Neural cell (in vitro differentiated cells): Measurements from ENCODE around the gene JAKMIP3. TPM values are rescaled to one million over a fixed set of nuclear protein-coding genes. Genes with fewer than 3 reads are reported as not detected.

Source experiments
- H2AFZ ChIP-seq: fragments of 200-600, 300-800 bp; sonication (generic), shearing (Covaris generic); 2 replicates; pipeline ENCODE4 v1.6.0; 2014; ENCODE audit warnings: low read depth, mild to moderate bottlenecking, antibody characterized with exemption, low read length, moderate library complexity
- H3F3A ChIP-seq: fragments of 200-600 bp; shearing (Covaris generic); 2 replicates; pipeline ENCODE4 v1.6.1; 2016; ENCODE audit warnings: mild to moderate bottlenecking, moderate library complexity, mixed read lengths, antibody characterized with exemption, low read length; ENCODE audit not compliant: insufficient read depth, poor library complexity, severe bottlenecking
- H3K27ac ChIP-seq: fragments of 200-600, 300-800 bp; sonication (generic), shearing (Covaris generic); 2 replicates; pipeline ENCODE4 v1.5.1; 2014; ENCODE audit warnings: mild to moderate bottlenecking, low read length, moderate library complexity
- H3K27me3 ChIP-seq: fragments of 300-800, 200-600 bp; sonication (generic), shearing (Covaris generic); 2 replicates; pipeline ENCODE4 v1.6.0; 2014; ENCODE audit warnings: mild to moderate bottlenecking, low read depth, low read length, moderate library complexity; ENCODE audit not compliant: insufficient read depth
- H3K36me3 ChIP-seq: fragments of 300-800, 200-600 bp; sonication (generic), shearing (Covaris generic); 2 replicates; pipeline ENCODE4 v1.5.1; 2014; ENCODE audit warnings: mild to moderate bottlenecking, antibody characterized with exemption, low read length, moderate library complexity; ENCODE audit not compliant: insufficient read depth
- H3K4me2 ChIP-seq: fragments of 300-800, 200-600 bp; sonication (generic), shearing (Covaris generic); 2 replicates; pipeline ENCODE4 v1.6.0; 2014; ENCODE audit warnings: mild to moderate bottlenecking, low read length
- H3K4me3 ChIP-seq: fragments of 300-800, 200-600 bp; sonication (generic), shearing (Covaris generic); 2 replicates; pipeline ENCODE4 v1.5.1; 2014; ENCODE audit warnings: mild to moderate bottlenecking, low read length, moderate library complexity
- H3K79me2 ChIP-seq: fragments of 200-600 bp; shearing (Covaris generic); replicated peaks from 2 replicates; pipeline ENCODE4 v1.6.0; 2014; ENCODE audit warnings: mild to moderate bottlenecking, low read length, moderate library complexity; ENCODE audit not compliant: insufficient read depth
- H3K9ac ChIP-seq: fragments of 300-800, 200-600 bp; sonication (generic), shearing (Covaris generic); 2 replicates; pipeline ENCODE4 v1.6.1; 2016; ENCODE audit warnings: mild to moderate bottlenecking, low read length, mixed read lengths
- H3K9me2 ChIP-seq: fragments of 200-600 bp; shearing (Covaris generic); 2 replicates; pipeline ENCODE4 v1.6.1; 2016; ENCODE audit warnings: mild to moderate bottlenecking, low read length, mixed read lengths; ENCODE audit not compliant: insufficient read depth
- H3K9me3 ChIP-seq: fragments of 200-600, 300-800 bp; sonication (generic), shearing (Covaris generic); 2 replicates; pipeline ENCODE4 v1.6.1; 2016; ENCODE audit warnings: mild to moderate bottlenecking, mixed run types, low read length, moderate library complexity, mixed read lengths
- H4K20me1 ChIP-seq: fragments of 200-600 bp; shearing (Covaris generic); 2 replicates; pipeline ENCODE4 v1.6.1; 2016; ENCODE audit warnings: mild to moderate bottlenecking, mixed run types; ENCODE audit not compliant: insufficient read depth
- CTCF ChIP-seq: fragments of 450-650 bp; IDR thresholded peaks from 2 replicates; pipeline ENCODE4 v1.5.1; 2014; ENCODE audit warnings: antibody characterized with exemption, mild to moderate bottlenecking, moderate library complexity; ENCODE audit not compliant: poor library complexity, severe bottlenecking
- EP300 ChIP-seq: fragments of 450-650 bp; conservative IDR thresholded peaks from 2 replicates; pipeline ENCODE4 v1.6.1; 2014; ENCODE audit warnings: antibody characterized with exemption, mild to moderate bottlenecking, moderate library complexity; ENCODE audit not compliant: poor library complexity, severe bottlenecking
- EZH2 ChIP-seq: fragments of 200-600, 300-800 bp; shearing (Covaris generic), sonication (generic); IDR thresholded peaks from 2 replicates; pipeline ENCODE4 v1.6.1; 2014; ENCODE audit warnings: antibody characterized with exemption, low read length, borderline replicate concordance, mild to moderate bottlenecking; ENCODE audit not compliant: insufficient read depth, poor library complexity, severe bottlenecking
- MXI1 ChIP-seq: fragments of 450-650 bp; conservative IDR thresholded peaks from 2 replicates; pipeline ENCODE4 v1.6.1; 2014; ENCODE audit warnings: antibody characterized with exemption, mild to moderate bottlenecking; ENCODE audit not compliant: poor library complexity, severe bottlenecking
- POLR2AphosphoS5 ChIP-seq: IDR thresholded peaks from 2 replicates; pipeline ENCODE4 v1.6.1; 2012
- RAD21 ChIP-seq: fragments of 450-650 bp; conservative IDR thresholded peaks from 2 replicates; pipeline ENCODE4 v1.6.1; 2014; ENCODE audit warnings: antibody characterized with exemption, mild to moderate bottlenecking, moderate library complexity
- SMC3 ChIP-seq: fragments of 450-650 bp; conservative IDR thresholded peaks from 2 replicates; pipeline ENCODE4 v1.6.1; 2014; ENCODE audit warnings: antibody characterized with exemption, mild to moderate bottlenecking, moderate library complexity; ENCODE audit not compliant: poor library complexity
- TAF1 ChIP-seq: IDR thresholded peaks from 2 replicates; pipeline ENCODE4 v1.6.1; 2012; ENCODE audit warnings: low read depth
- polyA plus RNA-seq: library from polyadenylated mRNA; depleted of rRNA; stranded (reverse); fragments of >200 nt; gene quantifications from 2 replicates; pipeline ENCODE4 v1.2.3, GENCODE V29; 2014
- TF ChIP-seq, protein P1 (sequence below): IDR thresholded peaks from 2 replicates; pipeline ENCODE4 v1.6.1; 2012; ENCODE audit warnings: borderline replicate concordance

JAKMIP3 gene
- polyA plus RNA-seq, 1 donor from 2014 or later, result 5.1 TPM

GRCh38 chr10:132100556-132101349 lies 35.0 kb downstream of the JAKMIP3 start:
- no peak overlapping the region for H3K27ac ChIP-seq
- no peaks in the 10 kb centered on the region for H3K36me3 ChIP-seq
- no peak overlapping the region for H2AFZ ChIP-seq
- H4K20me1 ChIP-seq, result no peaks in the 10 kb centered on the region
- no peaks in the 10 kb centered on the region for H3K9me3 ChIP-seq
- no peaks in the 10 kb centered on the region for H3K27me3 ChIP-seq
- no peaks in the 10 kb centered on the region for H3K79me2 ChIP-seq
- no peak overlapping the region for H3K4me2 ChIP-seq
- no peak overlapping the region for H3K4me3 ChIP-seq
- no peaks in the 10 kb centered on the region for H3F3A ChIP-seq
- no peaks in the 10 kb centered on the region for H3K9me2 ChIP-seq
- H3K9ac ChIP-seq, result no peak overlapping the region
- no peak for TF ChIP-seq EP300
- TF ChIP-seq CTCF, result no peak
- no peak for TF ChIP-seq TAF1
- TF ChIP-seq RAD21, result no peak
- TF ChIP-seq EZH2, result no peak
- TF ChIP-seq MXI1, result no peak
- TF ChIP-seq SMC3, result no peak
- TF ChIP-seq, protein P1, sequence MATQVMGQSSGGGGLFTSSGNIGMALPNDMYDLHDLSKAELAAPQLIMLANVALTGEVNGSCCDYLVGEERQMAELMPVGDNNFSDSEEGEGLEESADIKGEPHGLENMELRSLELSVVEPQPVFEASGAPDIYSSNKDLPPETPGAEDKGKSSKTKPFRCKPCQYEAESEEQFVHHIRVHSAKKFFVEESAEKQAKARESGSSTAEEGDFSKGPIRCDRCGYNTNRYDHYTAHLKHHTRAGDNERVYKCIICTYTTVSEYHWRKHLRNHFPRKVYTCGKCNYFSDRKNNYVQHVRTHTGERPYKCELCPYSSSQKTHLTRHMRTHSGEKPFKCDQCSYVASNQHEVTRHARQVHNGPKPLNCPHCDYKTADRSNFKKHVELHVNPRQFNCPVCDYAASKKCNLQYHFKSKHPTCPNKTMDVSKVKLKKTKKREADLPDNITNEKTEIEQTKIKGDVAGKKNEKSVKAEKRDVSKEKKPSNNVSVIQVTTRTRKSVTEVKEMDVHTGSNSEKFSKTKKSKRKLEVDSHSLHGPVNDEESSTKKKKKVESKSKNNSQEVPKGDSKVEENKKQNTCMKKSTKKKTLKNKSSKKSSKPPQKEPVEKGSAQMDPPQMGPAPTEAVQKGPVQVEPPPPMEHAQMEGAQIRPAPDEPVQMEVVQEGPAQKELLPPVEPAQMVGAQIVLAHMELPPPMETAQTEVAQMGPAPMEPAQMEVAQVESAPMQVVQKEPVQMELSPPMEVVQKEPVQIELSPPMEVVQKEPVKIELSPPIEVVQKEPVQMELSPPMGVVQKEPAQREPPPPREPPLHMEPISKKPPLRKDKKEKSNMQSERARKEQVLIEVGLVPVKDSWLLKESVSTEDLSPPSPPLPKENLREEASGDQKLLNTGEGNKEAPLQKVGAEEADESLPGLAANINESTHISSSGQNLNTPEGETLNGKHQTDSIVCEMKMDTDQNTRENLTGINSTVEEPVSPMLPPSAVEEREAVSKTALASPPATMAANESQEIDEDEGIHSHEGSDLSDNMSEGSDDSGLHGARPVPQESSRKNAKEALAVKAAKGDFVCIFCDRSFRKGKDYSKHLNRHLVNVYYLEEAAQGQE, result no peak

DNA sequence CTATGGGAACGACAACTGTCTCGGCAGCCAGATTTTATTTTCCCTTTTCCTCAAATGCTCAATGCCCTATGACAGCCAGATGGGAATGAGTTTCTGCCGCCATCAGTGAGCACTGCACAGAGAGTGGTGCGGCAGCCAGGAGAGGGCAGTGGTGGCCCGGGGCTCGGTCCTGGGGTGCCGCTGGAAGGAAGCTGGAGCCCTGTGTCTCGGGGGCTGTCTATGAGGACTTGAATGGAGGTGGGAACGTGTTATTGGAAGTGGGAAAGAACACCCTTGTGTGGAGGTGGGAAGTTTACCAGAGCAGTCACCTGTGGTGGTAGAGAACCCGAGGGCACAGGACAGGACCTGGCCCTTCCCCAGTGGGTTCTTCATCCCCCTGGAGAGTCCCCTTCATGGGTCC lies 35.8 kb downstream of the JAKMIP3 start:
- no peaks in the 10 kb centered on the region for H4K20me1 ChIP-seq
- H3K9me2 ChIP-seq, result no peaks in the 10 kb centered on the region
- no peak overlapping the region for H2AFZ ChIP-seq
- H3K27me3 ChIP-seq, result no peaks in the 10 kb centered on the region
- TF ChIP-seq MXI1 (no peak), SMC3 (no peak), CTCF (no peak), EP300 (no peak), RAD21 (no peak), TAF1 (no peak), POLR2AphosphoS5 (no peak)
- H3F3A ChIP-seq, result no peaks in the 10 kb centered on the region
- no peak overlapping the region for H3K9ac ChIP-seq
- no peaks in the 10 kb centered on the region for H3K36me3 ChIP-seq
- H3K79me2 ChIP-seq, result no peaks in the 10 kb centered on the region
- no peak overlapping the region for H3K4me3 ChIP-seq
- no peaks in the 10 kb centered on the region for H3K9me3 ChIP-seq
- no peak overlapping the region for H3K4me2 ChIP-seq
- H3K27ac ChIP-seq, result no peak overlapping the region
